Stimulated activated naive CD8-positive, alpha-beta T cell treated with anti-CD3 and anti-CD28 coated beads, Interleukin-15, Interleukin-2, amounts not matched to agents 100 U/mL and 50 U/mL, for 24 hours (primary cell): Measurements from ENCODE around the gene WDPCP.
A peak's percentile ranks its signal among the peaks of the same experiment; 100 is the strongest.
"Not testable (repeated sequence)": the region's sequence is repeated elsewhere in the genome, so short reads cannot be mapped to it uniquely, and the experiment has no call there.

Experiments used
- ATAC-seq: fragments of 150-1000 bp; cut with Tn5 transposase; one replicate; pipeline ENCODE4 v1.10.0; 2021
- DNase-seq: peaks from one replicate; pipeline ENCODE4 v3.0.0; 2021

Gene WDPCP, protein sequence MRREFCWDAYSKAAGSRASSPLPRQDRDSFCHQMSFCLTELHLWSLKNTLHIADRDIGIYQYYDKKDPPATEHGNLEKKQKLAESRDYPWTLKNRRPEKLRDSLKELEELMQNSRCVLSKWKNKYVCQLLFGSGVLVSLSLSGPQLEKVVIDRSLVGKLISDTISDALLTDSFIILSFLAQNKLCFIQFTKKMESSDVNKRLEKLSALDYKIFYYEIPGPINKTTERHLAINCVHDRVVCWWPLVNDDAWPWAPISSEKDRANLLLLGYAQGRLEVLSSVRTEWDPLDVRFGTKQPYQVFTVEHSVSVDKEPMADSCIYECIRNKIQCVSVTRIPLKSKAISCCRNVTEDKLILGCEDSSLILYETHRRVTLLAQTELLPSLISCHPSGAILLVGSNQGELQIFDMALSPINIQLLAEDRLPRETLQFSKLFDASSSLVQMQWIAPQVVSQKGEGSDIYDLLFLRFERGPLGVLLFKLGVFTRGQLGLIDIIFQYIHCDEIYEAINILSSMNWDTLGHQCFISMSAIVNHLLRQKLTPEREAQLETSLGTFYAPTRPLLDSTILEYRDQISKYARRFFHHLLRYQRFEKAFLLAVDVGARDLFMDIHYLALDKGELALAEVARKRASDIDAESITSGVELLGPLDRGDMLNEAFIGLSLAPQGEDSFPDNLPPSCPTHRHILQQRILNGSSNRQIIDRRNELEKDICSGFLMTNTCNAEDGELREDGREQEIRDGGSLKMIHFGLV

DNA sequence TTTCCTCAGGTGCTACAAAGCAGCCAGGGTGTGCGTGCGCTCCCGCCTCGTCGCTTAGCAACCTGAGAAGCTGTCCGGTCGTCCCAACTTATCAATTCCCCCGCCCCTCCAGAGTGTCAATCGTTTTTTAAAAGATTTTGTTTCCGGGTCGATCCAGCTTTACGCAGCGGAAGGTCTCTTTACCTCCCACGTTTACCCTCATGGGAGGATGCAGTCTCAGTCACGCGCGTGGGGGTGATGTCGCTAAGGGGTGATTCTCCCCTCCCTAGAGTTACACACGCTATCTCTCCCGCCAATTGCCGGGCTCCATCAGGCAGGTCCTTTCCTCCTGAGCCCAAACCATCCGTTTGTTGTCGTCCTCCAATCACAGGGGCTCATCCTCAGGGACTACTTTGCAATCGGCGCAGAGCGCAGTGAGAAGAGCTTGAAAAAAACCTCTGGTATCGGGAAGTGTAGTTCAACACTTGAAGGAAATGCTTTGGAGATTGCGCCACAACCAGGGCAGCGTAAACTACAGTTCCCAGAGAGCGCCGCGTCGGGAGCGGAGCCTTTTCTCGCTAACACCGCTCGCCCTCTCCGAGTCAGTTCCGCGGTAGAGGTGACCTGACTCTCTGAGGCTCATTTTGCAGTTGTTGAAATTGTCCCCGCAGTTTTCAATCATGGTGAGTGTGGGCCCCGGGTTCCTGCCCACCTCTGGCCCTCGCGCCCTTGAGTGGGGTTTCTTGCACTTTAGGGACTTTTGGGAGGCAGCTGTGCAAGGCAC lies at the start of gene WDPCP, which contains the start of gene MDH1:
TSS of gene WDPCP (minus strand) at position 93 of the 763 bp plus-strand sequence. CDS start 206 bp downstream, outside the sequence.
TSS of gene MDH1 (plus strand) at position 579 of the 763 bp plus-strand sequence. CDS start at position 660, 81 bp downstream.
- ATAC-seq, result peak; percentile 95

DNA sequence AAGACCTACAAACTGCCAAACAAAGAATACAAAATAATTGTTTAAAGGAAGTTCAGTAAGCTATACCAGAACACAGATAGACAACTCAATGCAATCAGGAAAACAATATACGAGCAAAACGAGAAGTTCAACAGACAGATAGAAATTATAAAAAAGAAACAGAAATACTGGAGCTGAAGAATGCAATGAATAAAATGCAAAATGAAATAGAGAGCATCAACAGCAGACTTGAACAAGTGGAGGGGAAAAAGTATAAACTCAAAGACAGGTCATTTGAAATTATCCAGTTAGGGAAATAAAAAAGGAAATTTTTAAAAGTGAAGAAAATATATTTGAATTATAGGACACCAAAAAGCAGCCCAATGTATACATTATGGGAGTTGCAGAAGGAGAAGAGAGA lies 44.1 kb upstream of the WDPCP start:
- DNase-seq (no peak), ATAC-seq (no peak)

More for the DNA sequence above, at the start of gene WDPCP, which contains the start of gene MDH1:
- peak; percentile 89 for DNase-seq

DNA sequence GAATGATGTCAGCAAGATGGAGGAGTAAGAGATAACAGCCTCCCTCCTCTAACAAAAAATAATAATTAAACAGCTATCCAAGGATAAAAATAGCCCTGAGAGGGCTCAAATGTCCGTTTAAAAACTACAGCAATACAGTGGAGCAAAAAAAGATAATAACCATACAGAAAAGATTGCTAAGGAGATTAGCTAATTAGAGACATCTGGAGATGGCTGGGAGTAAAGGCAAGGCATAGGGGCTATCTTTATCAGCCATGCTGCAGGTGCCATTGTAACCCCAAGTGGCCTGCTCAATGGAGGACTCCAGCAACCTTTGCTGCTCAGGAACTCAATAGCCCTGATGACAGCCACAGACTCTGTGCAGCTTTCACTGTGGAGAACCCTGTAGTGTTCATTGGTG lies 43.2 kb upstream of the WDPCP start:
- DNase-seq (no peak), ATAC-seq (no peak)

DNA sequence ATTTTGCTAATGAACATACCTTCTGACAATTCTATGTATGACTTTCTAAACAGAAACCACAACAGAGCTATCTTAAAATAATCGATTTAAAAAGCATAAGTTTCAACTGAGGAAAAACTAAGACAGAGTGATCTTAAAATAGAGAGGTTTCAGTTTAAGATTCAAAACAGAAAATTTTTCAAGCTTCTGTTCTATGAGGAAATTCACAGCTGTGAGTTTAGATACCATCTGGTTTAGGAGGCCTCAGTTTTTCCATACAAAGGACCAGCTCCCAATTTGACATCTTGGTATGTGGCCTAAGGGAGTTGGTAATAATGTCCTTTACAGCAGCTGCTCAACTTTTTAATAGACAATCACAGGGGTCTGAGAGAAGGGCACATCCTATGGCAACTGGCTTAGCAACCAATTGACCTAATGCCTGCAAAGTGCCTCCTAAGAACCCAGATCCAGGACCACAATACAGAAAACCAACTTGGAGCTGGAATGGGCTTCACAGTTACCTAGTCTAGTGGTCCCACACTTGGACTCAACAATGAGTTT lies 40.2 kb upstream of the WDPCP start:
- ATAC-seq, result no peak
- no peak for DNase-seq

DNA sequence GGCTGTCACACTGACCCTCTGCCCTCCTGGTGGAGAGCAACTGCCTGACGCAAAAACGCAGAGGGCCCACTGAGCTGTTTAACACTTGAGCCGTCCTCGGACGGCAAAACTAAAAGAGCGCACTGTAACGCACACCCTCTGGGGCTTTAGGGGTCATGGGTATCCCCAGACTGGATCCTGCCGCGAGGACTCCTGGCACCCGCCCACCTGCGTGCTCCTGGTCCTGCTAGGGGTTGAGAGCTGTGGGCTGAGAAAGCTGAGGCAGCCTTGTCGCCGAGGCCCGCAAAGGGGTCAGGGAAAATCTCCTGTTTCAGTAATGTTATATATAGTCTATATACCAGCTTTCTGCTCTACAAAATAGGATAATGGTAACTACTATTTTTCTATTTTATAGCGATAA lies 39.6 kb upstream of the WDPCP start:
- ATAC-seq, result no peak
- DNase-seq, result no peak

DNA sequence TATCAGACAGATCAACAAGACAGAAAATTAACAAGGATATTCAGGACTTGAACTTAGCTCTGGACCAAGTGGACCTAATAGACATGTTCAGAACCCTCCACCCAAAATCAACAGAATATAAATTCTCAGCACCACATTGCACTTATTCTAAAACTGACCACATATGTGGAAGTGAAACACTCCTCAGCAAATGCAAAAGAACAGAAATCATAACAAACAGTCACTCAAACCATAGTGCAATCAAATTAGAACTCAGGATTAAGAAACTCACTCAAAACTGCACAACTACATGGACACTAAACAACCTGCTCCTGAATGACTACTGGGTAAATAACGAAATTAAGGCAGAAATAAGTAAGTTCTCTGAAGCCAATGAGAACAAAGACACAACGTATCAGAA lies 35.5 kb upstream of the WDPCP start:
- not testable (repeated sequence) for ATAC-seq

DNA sequence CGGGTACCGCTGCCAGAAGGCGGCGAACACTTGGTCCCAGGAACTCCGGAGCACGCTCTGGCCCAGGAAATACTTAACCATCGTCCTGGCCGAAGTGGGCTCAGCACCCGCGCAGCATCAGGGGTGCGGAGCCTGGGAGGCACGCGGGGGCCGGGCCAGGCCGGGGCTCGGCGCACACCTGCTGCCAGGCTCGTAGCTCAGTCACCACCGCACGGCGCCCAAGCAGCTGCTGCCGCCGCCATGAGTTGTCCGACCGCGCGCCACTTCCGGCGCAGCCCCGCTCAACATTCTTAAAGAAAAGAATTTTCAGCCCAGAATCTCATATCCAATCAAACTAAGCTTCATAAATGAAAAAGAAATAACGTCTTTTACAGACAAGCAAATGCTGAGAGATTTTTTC lies 34.5 kb upstream of the WDPCP start:
- DNase-seq (no peak), ATAC-seq (no peak)

More for the DNA sequence above, 35.5 kb upstream of the WDPCP start:
- DNase-seq, result not testable (repeated sequence)

DNA sequence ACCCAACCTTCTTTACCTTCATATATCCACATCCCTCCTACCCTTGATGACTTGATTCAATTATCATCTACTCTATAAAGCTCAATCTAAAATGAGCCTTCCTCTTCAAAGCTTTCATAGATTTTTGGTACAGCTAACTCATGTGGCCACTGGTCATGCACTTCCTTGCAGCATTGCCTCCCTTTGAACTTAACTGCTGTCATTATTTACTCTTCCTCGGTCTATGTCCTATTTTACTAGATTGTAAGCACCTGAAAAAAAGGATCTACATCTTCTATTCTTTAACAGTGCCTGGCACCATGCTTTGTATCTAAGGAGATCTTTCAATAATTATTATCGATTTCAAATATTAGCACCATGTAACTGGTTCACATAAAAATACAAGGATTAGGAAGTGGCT lies 31.1 kb upstream of the WDPCP start:
- DNase-seq (no peak), ATAC-seq (no peak)

DNA sequence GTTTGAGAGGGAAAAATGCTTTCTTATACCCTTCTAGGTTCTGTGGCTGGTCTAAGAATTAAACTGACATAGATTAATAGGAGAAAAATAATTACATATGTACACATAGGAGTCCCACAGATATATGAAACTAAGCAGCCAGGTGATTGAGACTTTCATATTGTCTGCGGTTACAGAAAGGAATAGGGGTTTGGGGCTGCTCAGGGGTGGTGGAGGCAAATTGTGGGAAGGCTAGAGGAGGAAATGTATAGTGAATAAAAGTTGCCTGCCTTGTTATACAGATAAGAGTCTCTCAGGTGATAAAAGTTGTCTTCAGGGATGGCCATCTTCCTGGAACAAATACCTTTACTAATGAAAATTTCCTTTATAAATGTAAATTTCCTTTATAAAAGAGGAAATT lies 29.1 kb upstream of the WDPCP start:
- DNase-seq (no peak), ATAC-seq (no peak)

DNA sequence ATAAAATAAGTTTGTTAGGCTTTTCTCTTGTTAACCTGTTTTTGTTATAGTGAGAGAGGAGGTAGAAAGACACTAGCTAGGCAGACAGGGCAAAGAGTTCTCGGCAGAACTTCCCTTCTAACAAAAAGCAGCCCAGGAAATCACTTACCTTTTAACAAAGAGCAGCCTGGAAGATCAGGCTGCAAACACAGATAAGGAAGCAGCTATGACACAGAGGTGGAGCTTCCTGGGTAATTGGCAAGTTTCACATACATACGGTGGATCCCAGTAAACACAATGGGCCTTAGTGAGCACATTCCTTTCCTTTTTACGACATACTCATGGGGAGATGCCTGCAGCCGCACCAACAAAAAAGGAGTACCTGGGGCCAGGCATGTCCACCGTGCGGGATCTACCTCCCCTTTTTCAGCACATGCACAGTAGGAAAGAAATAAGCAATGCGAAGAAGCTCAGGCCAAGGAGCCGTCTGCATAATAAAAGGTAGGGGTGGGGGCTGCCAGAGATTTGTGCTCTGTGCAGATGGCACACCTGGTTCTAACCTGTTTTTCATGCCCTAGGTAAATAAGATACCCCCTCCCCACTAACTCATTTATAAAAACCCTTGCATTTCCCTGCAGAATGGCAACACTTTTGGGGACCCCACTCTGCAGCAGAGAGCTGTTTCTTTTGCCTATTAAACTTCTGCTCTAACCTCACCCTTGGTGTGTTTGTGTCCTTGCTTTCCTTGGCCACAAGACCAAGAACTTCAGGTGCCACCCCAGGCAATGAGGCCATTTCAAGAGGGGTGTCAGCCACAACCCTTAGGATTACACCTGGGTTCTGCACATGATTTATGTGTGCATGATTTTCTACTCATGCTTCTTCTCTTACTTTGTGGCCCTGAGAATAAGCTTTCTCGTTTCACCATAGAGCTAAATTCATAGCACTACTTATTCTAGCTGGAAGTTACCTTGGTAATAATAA lies 27.0 kb upstream of the WDPCP start:
- no peak for ATAC-seq
- no peak for DNase-seq

DNA sequence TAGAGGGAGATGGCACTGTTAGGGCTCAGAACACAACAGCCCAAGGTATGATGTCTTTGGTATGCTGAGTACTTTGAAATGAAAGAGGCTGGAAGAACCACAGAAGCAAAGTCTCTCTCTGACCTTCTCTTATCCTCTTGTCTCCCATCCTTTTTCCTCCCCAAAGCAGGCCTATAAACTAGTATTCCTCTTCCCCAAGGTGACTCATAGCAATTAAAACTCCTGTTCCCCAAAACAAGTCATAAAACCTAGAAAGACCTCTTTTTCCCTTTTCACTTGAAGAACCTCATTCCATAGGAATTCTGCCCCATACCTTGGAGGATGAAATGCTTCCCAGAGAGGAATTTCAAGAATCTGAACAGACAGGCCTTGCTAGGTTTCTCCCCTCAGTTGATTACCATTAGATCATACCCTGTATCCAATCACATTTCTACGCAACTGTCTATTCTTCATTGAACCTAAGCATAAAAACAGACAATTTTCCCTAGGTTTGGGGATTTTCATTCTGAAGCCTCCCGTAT lies 26.2 kb upstream of the WDPCP start:
- no peak for ATAC-seq
- DNase-seq, result no peak

DNA sequence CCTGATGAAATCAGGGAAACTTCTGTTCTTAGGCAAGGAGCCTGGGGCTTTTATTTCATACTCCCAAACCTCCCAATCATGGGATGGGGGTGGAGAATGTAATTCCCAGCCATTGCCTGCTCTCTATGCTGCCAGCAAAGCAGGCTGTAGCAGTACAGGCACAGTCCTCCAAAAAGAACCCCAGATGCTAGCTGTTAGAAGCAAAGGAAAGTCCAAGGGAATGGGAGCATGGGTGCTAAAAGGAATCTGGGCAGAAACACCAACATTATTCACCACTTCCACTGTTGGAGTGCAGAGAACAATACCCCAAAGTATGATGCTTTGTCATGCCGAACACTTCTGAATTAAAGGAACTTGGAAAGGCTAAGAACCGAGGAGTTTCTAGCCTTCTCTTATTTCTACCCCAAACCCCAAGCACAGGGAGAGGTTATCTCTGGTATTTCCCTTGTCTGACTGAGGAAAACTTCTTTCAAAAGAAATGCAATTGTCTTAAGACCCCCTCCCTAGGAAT lies 25.2 kb upstream of the WDPCP start:
- no peak for ATAC-seq
- no peak for DNase-seq

DNA sequence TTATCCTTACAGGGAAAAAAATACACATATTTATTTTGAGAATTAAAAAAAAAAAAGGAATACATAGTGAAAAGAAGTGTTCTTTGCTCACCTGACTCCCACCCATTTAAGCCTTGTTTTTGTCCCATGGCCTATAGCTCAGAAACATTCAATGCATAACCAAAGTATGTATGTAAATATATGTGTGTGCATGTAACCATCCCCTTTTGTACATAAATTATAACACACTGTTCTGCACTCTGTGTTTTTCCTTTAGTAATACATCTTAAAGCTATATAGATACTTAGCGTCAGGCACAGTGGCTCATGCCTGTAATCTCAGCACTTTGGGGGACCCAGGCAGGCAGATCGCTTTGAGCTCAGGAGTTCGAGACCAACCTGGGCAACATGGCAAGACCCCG lies 22.2 kb upstream of the WDPCP start:
- no peak for ATAC-seq
- no peak for DNase-seq

DNA sequence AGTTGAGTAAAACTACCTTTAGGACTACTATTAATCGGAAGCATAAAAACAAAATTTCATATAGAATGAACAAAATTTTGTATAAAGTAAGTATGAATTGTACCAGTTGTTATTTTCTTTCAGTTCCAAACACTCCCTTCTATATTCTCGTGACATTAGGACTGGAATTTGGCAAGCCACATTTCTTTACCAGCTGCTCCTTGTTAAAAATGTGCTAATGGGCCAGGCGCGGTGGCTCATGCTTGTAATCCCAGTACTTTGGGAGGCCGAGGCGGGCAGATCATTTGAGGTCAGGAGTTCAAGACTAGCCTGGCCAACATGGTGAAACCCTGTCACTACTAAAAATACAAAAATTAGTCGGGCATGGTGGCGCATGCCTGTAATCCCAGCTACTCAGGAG lies 20.6 kb upstream of the WDPCP start:
- not testable (repeated sequence) for ATAC-seq, DNase-seq

DNA sequence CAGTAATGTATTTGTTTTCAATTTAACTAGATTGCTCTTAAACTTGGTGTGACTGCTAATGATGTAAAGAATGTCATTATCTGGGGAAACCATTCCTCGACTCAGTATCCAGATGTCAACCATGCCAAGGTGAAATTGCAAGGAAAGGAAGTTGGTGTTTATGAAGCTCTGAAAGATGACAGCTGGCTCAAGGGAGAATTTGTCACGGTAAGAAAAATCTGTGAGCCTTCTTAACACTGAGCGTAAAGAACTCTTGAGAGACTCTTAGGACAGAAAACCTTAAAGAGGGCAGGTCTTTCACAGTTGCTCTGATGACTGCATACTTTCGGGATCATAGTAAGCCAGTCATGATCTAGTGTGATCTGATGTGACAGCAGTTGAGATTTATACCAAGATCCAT lies 16.4 kb upstream of the WDPCP start:
- DNase-seq, result no peak
- ATAC-seq, result no peak

DNA sequence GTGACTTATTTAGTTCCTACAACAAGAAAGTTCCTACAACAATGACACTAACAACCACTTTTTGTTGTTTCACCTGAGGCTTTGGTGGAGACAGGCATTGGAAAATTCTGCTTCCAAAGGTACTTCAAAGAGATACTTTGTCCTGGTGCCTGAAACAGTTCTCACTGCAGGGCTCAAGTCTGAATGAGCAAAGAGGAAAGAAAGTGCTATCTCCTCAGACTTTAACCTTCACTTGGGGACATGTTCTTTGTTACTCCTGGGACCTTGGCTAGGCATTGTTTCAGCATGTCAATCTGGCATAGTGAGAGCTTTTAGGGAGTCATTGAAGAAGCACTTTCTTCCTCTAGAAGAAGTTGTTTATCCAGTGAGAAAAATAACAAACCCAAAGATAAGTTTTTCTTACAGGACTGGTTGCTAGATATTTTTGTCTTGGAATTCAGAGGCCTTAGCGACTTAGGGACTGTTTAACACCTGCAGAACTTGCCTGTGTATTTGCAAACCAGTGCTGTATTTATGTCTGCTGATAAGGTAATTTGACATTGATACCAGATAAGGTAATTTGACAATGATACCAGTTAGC lies 12.7 kb upstream of the WDPCP start:
- DNase-seq, result no peak
- ATAC-seq, result no peak

DNA sequence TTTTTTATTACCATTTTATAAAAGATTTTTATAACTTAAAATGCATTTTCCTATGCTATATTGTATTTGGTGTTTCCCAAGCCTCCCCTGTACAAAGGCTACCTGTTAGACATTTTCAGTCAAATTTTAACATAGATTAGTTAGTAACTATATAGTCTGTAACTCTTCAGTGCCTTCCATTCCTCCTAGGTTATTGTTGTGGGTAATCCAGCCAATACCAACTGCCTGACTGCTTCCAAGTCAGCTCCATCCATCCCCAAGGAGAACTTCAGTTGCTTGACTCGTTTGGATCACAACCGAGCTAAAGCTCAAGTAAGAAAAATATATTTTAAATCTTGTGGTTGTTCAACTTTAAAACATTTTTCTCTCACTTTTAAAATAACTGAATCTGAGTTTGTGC lies 10.7 kb upstream of the WDPCP start:
- DNase-seq, result no peak
- no peak for ATAC-seq

DNA sequence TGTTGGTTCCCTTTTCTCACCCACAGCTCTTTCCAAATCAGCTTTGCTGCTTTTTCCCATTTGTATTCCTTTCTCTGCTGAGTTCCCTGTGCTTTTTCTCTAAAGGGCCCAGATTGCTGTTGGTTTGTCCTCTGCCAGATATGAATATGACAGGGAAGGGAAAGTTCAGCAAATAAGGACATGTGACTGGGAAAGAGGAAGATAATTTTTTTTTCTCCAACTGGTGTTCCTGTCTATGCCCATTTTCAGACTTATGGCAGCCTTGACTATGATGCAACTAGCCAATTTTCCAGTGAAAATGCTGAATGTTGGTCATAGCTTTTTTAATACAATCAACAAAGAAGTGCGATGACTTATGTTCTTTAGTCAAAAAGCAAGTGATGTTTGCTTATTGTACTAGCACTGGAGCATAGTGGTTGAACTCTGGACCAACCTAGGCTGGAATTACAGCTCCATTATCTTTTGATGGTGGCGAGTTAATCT lies 8.2 kb upstream of the WDPCP start:
- DNase-seq (no peak), ATAC-seq (no peak)

DNA sequence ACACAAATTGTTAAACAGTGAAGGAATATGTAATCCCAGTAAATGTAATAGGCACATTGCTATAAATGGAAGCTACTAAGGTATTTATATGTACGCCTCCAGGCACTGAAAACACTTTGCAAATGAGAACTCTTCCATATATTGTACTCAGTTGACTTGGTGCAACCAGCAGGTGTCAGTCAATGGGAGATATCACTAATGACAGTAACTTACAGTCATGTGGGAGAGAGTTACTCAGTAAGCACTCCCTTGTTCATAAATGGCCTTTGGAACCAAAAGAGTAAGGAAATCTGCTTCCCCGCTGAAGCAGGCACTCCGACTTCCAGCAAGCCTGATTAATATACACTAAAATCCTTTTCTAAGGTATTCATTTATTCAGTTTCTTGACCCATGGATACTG lies 6.4 kb upstream of the WDPCP start:
- DNase-seq, result no peak
- ATAC-seq, result no peak

DNA sequence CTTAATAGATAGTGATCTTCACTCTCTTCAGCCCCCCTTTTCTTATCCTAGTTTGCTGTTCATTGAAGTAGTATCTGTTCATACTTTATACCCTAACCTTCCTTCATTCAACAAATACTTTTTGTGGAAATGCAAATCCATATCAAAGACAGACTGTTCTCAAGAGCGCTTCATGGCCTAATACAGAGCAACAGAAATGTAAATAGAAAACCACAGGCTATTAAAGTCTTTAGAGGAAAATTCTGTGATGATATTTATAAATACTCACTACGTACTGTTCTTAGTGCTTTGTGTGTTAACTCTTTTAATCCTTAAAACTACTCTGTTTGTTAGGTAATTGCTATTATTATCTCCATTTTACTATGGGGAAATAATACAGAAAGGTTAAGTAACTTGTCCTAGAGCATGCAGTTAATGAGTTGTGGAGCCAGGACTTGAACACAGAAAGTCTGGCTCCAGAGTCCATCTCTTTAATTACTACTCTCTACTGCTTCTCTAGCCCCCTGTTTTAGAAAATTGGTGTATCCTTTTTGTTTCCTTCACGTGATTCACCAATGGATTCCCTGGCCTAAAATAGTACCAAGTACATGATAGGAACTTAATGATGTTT lies 3.4 kb upstream of the WDPCP start:
- DNase-seq (no peak), ATAC-seq (no peak)
